A549 (cell line): ENCODE results near the gene EXOSC6.

Source experiments
- PBX3 ChIP-seq: IDR thresholded peaks from 2 replicates; pipeline ENCODE4 v1.6.1; 2012
- TF ChIP-seq, protein P1 (sequence below): fragments of >200 bp; sonication (Bioruptor Twin); formaldehyde crosslinking; IDR thresholded peaks from 3 replicates; pipeline ENCODE4 v1.5.1; 2016

GRCh38 chr16:70270176-70270575 is 18.4 kb upstream of the EXOSC6 start:
- TF ChIP-seq, protein P1, sequence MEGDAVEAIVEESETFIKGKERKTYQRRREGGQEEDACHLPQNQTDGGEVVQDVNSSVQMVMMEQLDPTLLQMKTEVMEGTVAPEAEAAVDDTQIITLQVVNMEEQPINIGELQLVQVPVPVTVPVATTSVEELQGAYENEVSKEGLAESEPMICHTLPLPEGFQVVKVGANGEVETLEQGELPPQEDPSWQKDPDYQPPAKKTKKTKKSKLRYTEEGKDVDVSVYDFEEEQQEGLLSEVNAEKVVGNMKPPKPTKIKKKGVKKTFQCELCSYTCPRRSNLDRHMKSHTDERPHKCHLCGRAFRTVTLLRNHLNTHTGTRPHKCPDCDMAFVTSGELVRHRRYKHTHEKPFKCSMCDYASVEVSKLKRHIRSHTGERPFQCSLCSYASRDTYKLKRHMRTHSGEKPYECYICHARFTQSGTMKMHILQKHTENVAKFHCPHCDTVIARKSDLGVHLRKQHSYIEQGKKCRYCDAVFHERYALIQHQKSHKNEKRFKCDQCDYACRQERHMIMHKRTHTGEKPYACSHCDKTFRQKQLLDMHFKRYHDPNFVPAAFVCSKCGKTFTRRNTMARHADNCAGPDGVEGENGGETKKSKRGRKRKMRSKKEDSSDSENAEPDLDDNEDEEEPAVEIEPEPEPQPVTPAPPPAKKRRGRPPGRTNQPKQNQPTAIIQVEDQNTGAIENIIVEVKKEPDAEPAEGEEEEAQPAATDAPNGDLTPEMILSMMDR, result no peak
- TF ChIP-seq PBX3, result no peak
